SK-N-SH (cell line): ENCODE data around the gene IL31RA. TPM values are rescaled to one million over a fixed set of nuclear protein-coding genes. Genes with fewer than 3 reads are reported as not detected.

Experiments
- CTCF ChIA-PET: fragments of 300-600, 350-600 bp; formaldehyde crosslinking; extraction: SDS; loops from one replicate; lab custom pipeline; 2021; lab: Yijun Ruan, JAX
- POLR2A ChIA-PET: fragments of 350-600 bp; sonication (Branson Sonifier 250); formaldehyde crosslinking; extraction: SDS; loops from one replicate; lab custom pipeline; 2020; ENCODE audit warnings: antibody characterized with exemption, inconsistent platforms; lab: Yijun Ruan, JAX
- DNase-seq: peaks from one replicate; pipeline ENCODE4 v3.0.0; 2012
- H2AFZ ChIP-seq: fragments of 200-600 bp; sonication (generic); 2 replicates; pipeline ENCODE4 v1.8.1; 2016; ENCODE audit warnings: antibody characterized with exemption, mild to moderate bottlenecking, low read depth
- H3F3A ChIP-seq: fragments of 200-600 bp; sonication (generic); replicated peaks from 2 replicates; pipeline ENCODE3; 2016; ENCODE audit warnings: antibody characterized with exemption, mild to moderate bottlenecking; ENCODE audit not compliant: insufficient read depth
- H3K27ac ChIP-seq, 2 experiments: fragments of 200-500 bp in 1 of 2; fragments of 200-600 bp in 1 of 2; sonication (Bioruptor generic) in 1 of 2; sonication (generic), shearing (Covaris generic) in 1 of 2; 2 replicates each; pipeline versions ENCODE4 v1.5.1 to v1.6.1; 2014 to 2016; ENCODE audit warnings: low read depth in 2 of 2, inconsistent platforms in 1 of 2, low read length in 1 of 2, mild to moderate bottlenecking in 1 of 2, mixed read lengths in 1 of 2
- H3K27me3 ChIP-seq: fragments of 200-600 bp; sonication (generic), shearing (Covaris generic); 2 replicates; pipeline ENCODE4 v1.6.1; 2016; ENCODE audit warnings: mixed run types; ENCODE audit not compliant: insufficient read depth
- H3K36me3 ChIP-seq, 2 experiments: fragments of 200-500 bp in 1 of 2; fragments of 200-600 bp in 1 of 2; sonication (Bioruptor generic) in 1 of 2; sonication (generic) in 1 of 2; replicated peaks in 1 of 2; 2 replicates each; pipeline versions ENCODE3 to v1.5.1; 2014 to 2016; ENCODE audit warnings: low read length in 1 of 2, mild to moderate bottlenecking in 1 of 2; ENCODE audit not compliant: insufficient read depth in 2 of 2, control insufficient read depth in 1 of 2
- H3K4me1 ChIP-seq, 2 experiments: fragments of 200-500 bp in 1 of 2; fragments of 200-600 bp in 1 of 2; sonication (Bioruptor generic) in 1 of 2; sonication (generic), shearing (Covaris generic) in 1 of 2; 2 replicates each; pipeline versions ENCODE4 v1.5.1 to v1.6.1; 2014 to 2016; ENCODE audit warnings: low read depth in 1 of 2, low read length in 1 of 2, mixed run types in 1 of 2; ENCODE audit not compliant: insufficient read depth in 2 of 2, control insufficient read depth in 1 of 2
- H3K4me2 ChIP-seq: fragments of 200-600 bp; sonication (generic), shearing (Covaris generic); 2 replicates; pipeline ENCODE4 v1.6.1; 2017; ENCODE audit warnings: mixed run types
- H3K4me3 ChIP-seq, 2 experiments: fragments of 200-500 bp in 1 of 2; fragments of 200-600 bp in 1 of 2; sonication (Bioruptor generic) in 1 of 2; sonication (generic), shearing (Covaris generic) in 1 of 2; 2 replicates each; pipeline versions ENCODE4 v1.5.1 to v1.8.1; 2014 to 2016; ENCODE audit warnings: low read depth in 2 of 2, inconsistent platforms in 1 of 2, low read length in 1 of 2, mild to moderate bottlenecking in 1 of 2, mixed read lengths in 1 of 2, moderate library complexity in 1 of 2
- H3K79me2 ChIP-seq: fragments of 200-600 bp; sonication (generic); 2 replicates; pipeline ENCODE4 v1.8.1; 2017; ENCODE audit warnings: mild to moderate bottlenecking; ENCODE audit not compliant: insufficient read depth
- H3K9ac ChIP-seq: fragments of 200-600 bp; sonication (generic); 2 replicates; pipeline ENCODE4 v1.6.1; 2017; ENCODE audit warnings: mixed run types
- H3K9me2 ChIP-seq: fragments of 200-600 bp; sonication (generic); 2 replicates; pipeline ENCODE4 v1.6.1; 2017; ENCODE audit warnings: mixed run types
- H3K9me3 ChIP-seq: fragments of 200-600 bp; sonication (generic); 2 replicates; pipeline ENCODE4 v1.6.1; 2017; ENCODE audit warnings: mixed run types, mild to moderate bottlenecking, moderate library complexity
- H4K20me1 ChIP-seq: fragments of 200-600 bp; sonication (generic); 2 replicates; pipeline ENCODE4 v1.6.1; 2017; ENCODE audit warnings: mild to moderate bottlenecking, mixed run types; ENCODE audit not compliant: insufficient read depth
- CHD2 ChIP-seq: fragments of 150-350 bp; IDR thresholded peaks from 2 replicates; pipeline ENCODE4 v1.6.1; 2018; ENCODE audit warnings: low read length; ENCODE audit not compliant: partially characterized antibody
- GABPA ChIP-seq: IDR thresholded peaks from 2 replicates; pipeline ENCODE4 v1.4.0; 2012; ENCODE audit warnings: low read depth, mild to moderate bottlenecking
- GATA2 ChIP-seq: sonication (generic); formaldehyde crosslinking; IDR thresholded peaks from 2 replicates; pipeline ENCODE4 v1.5.0; 2020; ENCODE audit warnings: mild to moderate bottlenecking, missing genetic modification reagents
- MEF2A ChIP-seq: IDR thresholded peaks from 2 replicates; pipeline ENCODE4 v1.4.0; 2012; ENCODE audit warnings: low read depth, borderline replicate concordance
- POLR2AphosphoS5 ChIP-seq: IDR thresholded peaks from 2 replicates; pipeline ENCODE4 v1.6.1; 2012; ENCODE audit warnings: low read depth, low read length
- SIN3A ChIP-seq: IDR thresholded peaks from 2 replicates; pipeline ENCODE4 v1.6.1; 2012; ENCODE audit warnings: low read depth, mild to moderate bottlenecking, low read length, moderate library complexity, borderline replicate concordance
- TEAD4 ChIP-seq: IDR thresholded peaks from 2 replicates; pipeline ENCODE4 v1.4.0; 2012; ENCODE audit warnings: mild to moderate bottlenecking, borderline replicate concordance; ENCODE audit not compliant: insufficient read depth
- USF1 ChIP-seq: IDR thresholded peaks from 2 replicates; pipeline ENCODE4 v1.4.0; 2012; ENCODE audit warnings: low read depth, borderline replicate concordance
- USF2 ChIP-seq: fragments of 150-350 bp; IDR thresholded peaks from 2 replicates; pipeline ENCODE4 v1.6.1; 2017; ENCODE audit warnings: antibody characterized with exemption, low read length, low read depth, borderline replicate concordance
- YY1 ChIP-seq: IDR thresholded peaks from 2 replicates; pipeline ENCODE4 v1.4.0; 2012; ENCODE audit warnings: low read depth, mild to moderate bottlenecking
- WGBS: methylation state at CpG from one replicate; pipeline ENCODE4 v1.1.6; 2017; ENCODE audit warnings: low lambda C conversion rate; 5-methylcytosine and 5-hydroxymethylcytosine counted together
- polyA plus RNA-seq, 3 experiments: library from polyadenylated mRNA; depleted of rRNA; stranded (reverse); fragments of >200 nt; gene quantifications; 2 replicates each; pipeline ENCODE4 v1.2.3, GENCODE V29; 2012
- TF ChIP-seq, protein P1 (sequence below): fragments of 150-350 bp; IDR thresholded peaks from 2 replicates; pipeline ENCODE4 v1.6.1; 2016; ENCODE audit warnings: mild to moderate bottlenecking, low read depth, low read length
- TF ChIP-seq, protein P2 (sequence below): IDR thresholded peaks from 2 replicates; pipeline ENCODE4 v1.4.0; 2012; ENCODE audit warnings: low read depth, borderline replicate concordance
- TF ChIP-seq, protein P3 (sequence below): IDR thresholded peaks from 2 replicates; pipeline ENCODE4; 2012

Gene IL31RA
- polyA plus RNA-seq, 1 of the 3 experiments (the other 2 are of a cell fraction): 0.20 TPM

- Histone ChIP-seq H3K4me2 (no peak overlapping the region), H3K36me3 (no peaks in the 10 kb centered on the region), H3K27me3 (no peaks in the 10 kb centered on the region; the same call in 1 of the 2 replicates), H3F3A (no peaks in the 10 kb centered on the region), H3K79me2 (no peaks in the 10 kb centered on the region)
- POLR2A ChIA-PET: no interaction called here
- 75% methylated on average over 1 of the region's 1 CpG for WGBS
- TF ChIP-seq YY1: no peak
- TF ChIP-seq, protein P1, sequence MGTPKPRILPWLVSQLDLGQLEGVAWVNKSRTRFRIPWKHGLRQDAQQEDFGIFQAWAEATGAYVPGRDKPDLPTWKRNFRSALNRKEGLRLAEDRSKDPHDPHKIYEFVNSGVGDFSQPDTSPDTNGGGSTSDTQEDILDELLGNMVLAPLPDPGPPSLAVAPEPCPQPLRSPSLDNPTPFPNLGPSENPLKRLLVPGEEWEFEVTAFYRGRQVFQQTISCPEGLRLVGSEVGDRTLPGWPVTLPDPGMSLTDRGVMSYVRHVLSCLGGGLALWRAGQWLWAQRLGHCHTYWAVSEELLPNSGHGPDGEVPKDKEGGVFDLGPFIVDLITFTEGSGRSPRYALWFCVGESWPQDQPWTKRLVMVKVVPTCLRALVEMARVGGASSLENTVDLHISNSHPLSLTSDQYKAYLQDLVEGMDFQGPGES: no peak
- no peak for TF ChIP-seq CHD2
- no peak for TF ChIP-seq USF2
- TF ChIP-seq, protein P2, sequence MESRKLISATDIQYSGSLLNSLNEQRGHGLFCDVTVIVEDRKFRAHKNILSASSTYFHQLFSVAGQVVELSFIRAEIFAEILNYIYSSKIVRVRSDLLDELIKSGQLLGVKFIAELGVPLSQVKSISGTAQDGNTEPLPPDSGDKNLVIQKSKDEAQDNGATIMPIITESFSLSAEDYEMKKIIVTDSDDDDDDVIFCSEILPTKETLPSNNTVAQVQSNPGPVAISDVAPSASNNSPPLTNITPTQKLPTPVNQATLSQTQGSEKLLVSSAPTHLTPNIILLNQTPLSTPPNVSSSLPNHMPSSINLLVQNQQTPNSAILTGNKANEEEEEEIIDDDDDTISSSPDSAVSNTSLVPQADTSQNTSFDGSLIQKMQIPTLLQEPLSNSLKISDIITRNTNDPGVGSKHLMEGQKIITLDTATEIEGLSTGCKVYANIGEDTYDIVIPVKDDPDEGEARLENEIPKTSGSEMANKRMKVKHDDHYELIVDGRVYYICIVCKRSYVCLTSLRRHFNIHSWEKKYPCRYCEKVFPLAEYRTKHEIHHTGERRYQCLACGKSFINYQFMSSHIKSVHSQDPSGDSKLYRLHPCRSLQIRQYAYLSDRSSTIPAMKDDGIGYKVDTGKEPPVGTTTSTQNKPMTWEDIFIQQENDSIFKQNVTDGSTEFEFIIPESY: no peak
- no peak for TF ChIP-seq GABPA
- no peak for TF ChIP-seq MEF2A
- TF ChIP-seq, protein P3, sequence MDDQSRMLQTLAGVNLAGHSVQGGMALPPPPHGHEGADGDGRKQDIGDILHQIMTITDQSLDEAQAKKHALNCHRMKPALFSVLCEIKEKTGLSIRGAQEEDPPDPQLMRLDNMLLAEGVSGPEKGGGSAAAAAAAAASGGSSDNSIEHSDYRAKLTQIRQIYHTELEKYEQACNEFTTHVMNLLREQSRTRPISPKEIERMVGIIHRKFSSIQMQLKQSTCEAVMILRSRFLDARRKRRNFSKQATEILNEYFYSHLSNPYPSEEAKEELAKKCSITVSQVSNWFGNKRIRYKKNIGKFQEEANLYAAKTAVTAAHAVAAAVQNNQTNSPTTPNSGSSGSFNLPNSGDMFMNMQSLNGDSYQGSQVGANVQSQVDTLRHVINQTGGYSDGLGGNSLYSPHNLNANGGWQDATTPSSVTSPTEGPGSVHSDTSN: no peak
- TF ChIP-seq POLR2AphosphoS5: no peak
- TF ChIP-seq, all 33 proteins: peak for 0
- CTCF ChIA-PET: interaction anchor here (1.8 kb wide), 1 partner anchor 14 kb away, joined by 5 read pairs; no protein-coding TSS in a partner anchor
- Histone ChIP-seq H3K9me3 (no peaks in the 10 kb centered on the region), H3K9ac (no peak overlapping the region), H4K20me1 (no peaks in the 10 kb centered on the region), H3K4me3 (no peak overlapping the region), H3K4me1 (no peaks in the 10 kb centered on the region), H2AFZ (no peak overlapping the region), H3K27ac (no peak overlapping the region), H3K9me2 (no peaks in the 10 kb centered on the region)
- no peak for DNase-seq
Observed at GRCh38 chr5:55836191-55836590, 15.0 kb upstream of the IL31RA start.

GRCh38 chr5:55841976-55842375 lies 9.2 kb upstream of the IL31RA start:
- no peaks in the 10 kb centered on the region for H3F3A ChIP-seq
- H3K27ac ChIP-seq: no peak overlapping the region
- H3K4me2 ChIP-seq: no peak overlapping the region
- TF ChIP-seq TEAD4 (no peak), SIN3A (no peak), GATA2 (CRISPR knock-in tag) (no peak), USF1 (no peak), MEF2A (no peak)
- TF ChIP-seq, all 33 proteins: peak for 0
- H3K27me3 ChIP-seq: no peaks in the 10 kb centered on the region; the same call in 1 of the 2 replicates
- no peaks in the 10 kb centered on the region for H3K79me2 ChIP-seq
- H4K20me1 ChIP-seq: no peaks in the 10 kb centered on the region
- CTCF ChIA-PET: no interaction called here
- WGBS: 40% methylated on average over 2 of the region's 2 CpGs
- no peak overlapping the region for H3K4me3 ChIP-seq
- no peaks in the 10 kb centered on the region for H3K36me3 ChIP-seq
- H2AFZ ChIP-seq: no peak overlapping the region
- H3K4me1 ChIP-seq: no peaks in the 10 kb centered on the region
- DNase-seq: no peak
- H3K9me2 ChIP-seq: no peaks in the 10 kb centered on the region
- no peaks in the 10 kb centered on the region for H3K9me3 ChIP-seq
- POLR2A ChIA-PET: no interaction called here
- no peak overlapping the region for H3K9ac ChIP-seq
